Mesothelial cell of epicardium (in vitro differentiated cells): ENCODE results near the gene RELT. TPM values are rescaled to one million over a fixed set of nuclear protein-coding genes. Genes with fewer than 3 reads are reported as not detected.

Experiments
- DNase-seq, 2 experiments: peaks; one replicate each; pipeline ENCODE4 v3.0.0; 2021; ENCODE audit warnings: low spot score in 2 of 2; ENCODE audit not compliant: unreplicated experiment in 2 of 2
- H3K27ac Mint-ChIP-seq: 2 replicates; pipeline ENCODE4 v1.8.0; 2021; ENCODE audit warnings: mixed read lengths
- H3K27me3 Mint-ChIP-seq: 2 replicates; pipeline ENCODE4 v1.8.0; 2021; ENCODE audit warnings: low read depth, mixed read lengths
- H3K36me3 Mint-ChIP-seq: 2 replicates; pipeline ENCODE4 v1.8.0; 2021; ENCODE audit warnings: mixed read lengths
- H3K4me1 Mint-ChIP-seq: 2 replicates; pipeline ENCODE4 v1.8.0; 2021; ENCODE audit warnings: mixed read lengths
- H3K4me3 Mint-ChIP-seq: 2 replicates; pipeline ENCODE4 v1.8.0; 2021; ENCODE audit warnings: mild to moderate bottlenecking, moderate library complexity, mixed read lengths
- H3K9me3 Mint-ChIP-seq: 2 replicates; pipeline ENCODE4 v1.8.0; 2021; ENCODE audit warnings: mixed read lengths
- total RNA-seq: library from RNA; stranded (reverse); gene quantifications from 3 replicates; pipeline ENCODE4 v1.2.1, GENCODE V29; 2021
- TF ChIP-seq, protein P1 (sequence below): fragments of 200-600 bp; sonication (generic); IDR thresholded peaks from one replicate; pipeline ENCODE4 v1.5.0; 2021; ENCODE audit warnings: antibody characterized with exemption; ENCODE audit not compliant: unreplicated experiment

Gene RELT
- total RNA-seq, 1 donor from 2014 or later: 5.1 TPM

DNA sequence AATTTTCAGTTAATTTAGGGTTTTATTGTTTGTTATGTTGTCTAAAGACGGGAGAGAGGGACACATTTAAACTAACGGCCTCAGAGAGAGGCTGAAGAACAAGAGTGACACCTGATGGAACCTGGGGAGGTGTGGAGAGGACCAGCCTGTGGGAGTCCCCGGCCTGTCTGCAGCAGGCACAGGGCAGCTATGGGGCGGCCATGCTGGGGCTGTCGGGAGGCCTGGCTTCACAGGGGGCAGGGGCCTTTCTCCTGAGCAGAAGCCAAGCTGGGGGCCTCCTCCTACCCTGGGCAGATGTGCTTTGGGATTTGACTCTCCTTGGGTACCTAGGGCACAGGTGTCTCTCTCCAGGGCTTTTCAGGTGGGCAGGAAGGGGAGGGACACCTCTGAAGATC is 21.9 kb downstream of the RELT start:
- Mint-ChIP-seq H3K9me3 (no peaks in the 10 kb centered on the region), H3K27me3 (no peaks in the 10 kb centered on the region), H3K4me1 (no peaks in the 10 kb centered on the region), H3K4me3 (no peak overlapping the region), H3K36me3 (no peaks in the 10 kb centered on the region), H3K27ac (no peak overlapping the region)
- DNase-seq: no peak
- TF ChIP-seq, protein P1, sequence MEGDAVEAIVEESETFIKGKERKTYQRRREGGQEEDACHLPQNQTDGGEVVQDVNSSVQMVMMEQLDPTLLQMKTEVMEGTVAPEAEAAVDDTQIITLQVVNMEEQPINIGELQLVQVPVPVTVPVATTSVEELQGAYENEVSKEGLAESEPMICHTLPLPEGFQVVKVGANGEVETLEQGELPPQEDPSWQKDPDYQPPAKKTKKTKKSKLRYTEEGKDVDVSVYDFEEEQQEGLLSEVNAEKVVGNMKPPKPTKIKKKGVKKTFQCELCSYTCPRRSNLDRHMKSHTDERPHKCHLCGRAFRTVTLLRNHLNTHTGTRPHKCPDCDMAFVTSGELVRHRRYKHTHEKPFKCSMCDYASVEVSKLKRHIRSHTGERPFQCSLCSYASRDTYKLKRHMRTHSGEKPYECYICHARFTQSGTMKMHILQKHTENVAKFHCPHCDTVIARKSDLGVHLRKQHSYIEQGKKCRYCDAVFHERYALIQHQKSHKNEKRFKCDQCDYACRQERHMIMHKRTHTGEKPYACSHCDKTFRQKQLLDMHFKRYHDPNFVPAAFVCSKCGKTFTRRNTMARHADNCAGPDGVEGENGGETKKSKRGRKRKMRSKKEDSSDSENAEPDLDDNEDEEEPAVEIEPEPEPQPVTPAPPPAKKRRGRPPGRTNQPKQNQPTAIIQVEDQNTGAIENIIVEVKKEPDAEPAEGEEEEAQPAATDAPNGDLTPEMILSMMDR: no peak

- no peak overlapping the region for H3K27ac Mint-ChIP-seq
- no peak overlapping the region for H3K4me3 Mint-ChIP-seq
Measured at GRCh38 chr11:73398721-73399120, 22.5 kb downstream of the RELT start.

GRCh38 chr11:73399159-73399590 is 23.0 kb downstream of the RELT start:
- Mint-ChIP-seq H3K27me3 (no peaks in the 10 kb centered on the region), H3K36me3 (no peaks in the 10 kb centered on the region), H3K27ac (no peak overlapping the region), H3K4me3 (no peak overlapping the region), H3K4me1 (no peaks in the 10 kb centered on the region), H3K9me3 (no peaks in the 10 kb centered on the region)
- TF ChIP-seq, protein P1: no peak
- no peak for DNase-seq

More at GRCh38 chr11:73398721-73399120, 22.5 kb downstream of the RELT start:
- Mint-ChIP-seq H3K36me3 (no peaks in the 10 kb centered on the region), H3K27me3 (no peaks in the 10 kb centered on the region), H3K9me3 (no peaks in the 10 kb centered on the region), H3K4me1 (no peaks in the 10 kb centered on the region)
- TF ChIP-seq, protein P1: no peak
- DNase-seq: no peak

- H3K27ac Mint-ChIP-seq: peak overlapping the region; percentile 26
- H3K27me3 Mint-ChIP-seq: no peaks in the 10 kb centered on the region
- H3K4me3 Mint-ChIP-seq: no peak overlapping the region
- H3K4me1 Mint-ChIP-seq: no peaks in the 10 kb centered on the region
- DNase-seq: no peak
- no peaks in the 10 kb centered on the region for H3K36me3 Mint-ChIP-seq
- H3K9me3 Mint-ChIP-seq: no peaks in the 10 kb centered on the region
- TF ChIP-seq, protein P1: no peak
Measured at GRCh38 chr11:73399636-73400035, 23.4 kb downstream of the RELT start.

DNA sequence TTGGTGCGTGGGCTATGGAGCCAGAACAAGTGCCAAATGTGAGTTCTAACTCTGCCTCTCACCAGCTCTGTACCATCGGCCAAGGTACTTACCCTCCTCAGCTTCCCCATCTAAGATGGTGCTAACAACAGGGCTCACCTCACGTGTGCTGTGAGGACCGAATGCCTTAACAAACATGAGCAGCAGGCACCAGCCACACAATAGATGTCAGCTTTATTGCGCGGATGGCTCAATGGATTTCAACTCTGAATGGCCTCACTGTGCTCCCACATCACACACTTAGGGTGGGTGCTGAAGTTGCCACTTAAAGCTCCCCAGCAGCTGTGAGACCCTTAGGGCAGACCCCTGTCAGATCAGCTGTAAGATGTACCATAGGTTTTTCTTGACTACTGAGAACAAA is 24.1 kb downstream of the RELT start:
- no peak for DNase-seq
- no peaks in the 10 kb centered on the region for H3K9me3 Mint-ChIP-seq
- H3K4me1 Mint-ChIP-seq: peaks cover 2% of the 10 kb centered on the region
- no peak overlapping the region for H3K4me3 Mint-ChIP-seq
- H3K36me3 Mint-ChIP-seq: no peaks in the 10 kb centered on the region
- H3K27ac Mint-ChIP-seq: no peak overlapping the region
- TF ChIP-seq, protein P1: no peak
- H3K27me3 Mint-ChIP-seq: no peaks in the 10 kb centered on the region
